Measurements from ENCODE around the gene SNTG2.
"Not testable (repeated sequence)": the region's sequence is repeated elsewhere in the genome, so short reads cannot be mapped to it uniquely, and the experiment has no call there.

Gene SNTG2

DNA sequence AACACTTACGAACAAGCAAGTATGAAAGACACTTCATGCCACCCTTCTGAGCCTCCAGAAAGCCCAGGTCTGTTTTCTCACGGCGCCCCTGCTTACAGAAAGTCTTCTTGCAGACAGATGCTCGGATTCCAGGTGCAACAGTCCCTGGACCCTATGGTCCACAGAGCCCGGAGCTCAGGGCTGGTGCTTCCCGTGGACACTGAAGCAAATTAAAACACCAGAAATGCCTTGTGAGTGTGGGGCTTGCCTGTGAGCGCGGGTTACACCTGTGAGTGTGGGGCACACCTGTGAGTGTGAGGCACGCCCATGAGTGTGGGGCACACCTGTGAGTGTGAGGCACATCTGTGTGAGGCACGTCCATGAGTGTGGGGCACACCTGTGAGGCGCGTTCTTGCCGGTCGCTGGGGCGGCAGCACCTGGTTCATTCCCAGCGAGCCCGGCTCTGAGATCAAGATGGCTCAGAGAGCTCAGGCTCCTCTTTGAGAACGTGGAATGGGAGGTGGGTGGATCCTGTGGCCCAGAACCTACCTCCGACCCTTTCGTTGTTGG is 257.4 kb downstream of the SNTG2 start:
- DNase-seq: no peak

DNA sequence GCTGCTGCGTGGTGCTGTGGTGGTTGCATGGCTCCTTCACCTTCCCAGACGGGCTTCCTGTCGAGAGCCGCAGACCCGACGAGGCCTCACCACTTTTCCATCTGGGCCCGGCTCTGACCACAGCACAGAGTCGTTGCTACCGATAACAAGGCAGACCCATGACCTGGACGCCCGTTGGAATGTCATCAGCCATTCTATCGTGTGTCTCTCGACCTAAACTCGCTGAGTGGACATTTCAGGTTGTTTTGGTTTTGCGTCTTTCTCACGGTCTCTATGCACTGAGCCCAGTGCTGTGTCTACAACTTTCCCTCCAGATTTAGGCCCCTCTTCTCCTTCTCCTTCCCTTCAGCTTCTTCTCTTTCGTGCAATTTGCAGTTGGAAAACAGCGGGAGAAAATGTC is 257.9 kb downstream of the SNTG2 start:
- DNase-seq: no peak

GRCh38 chr2:1209246-1209645 is 258.6 kb downstream of the SNTG2 start:
- DNase-seq: no peak

DNA sequence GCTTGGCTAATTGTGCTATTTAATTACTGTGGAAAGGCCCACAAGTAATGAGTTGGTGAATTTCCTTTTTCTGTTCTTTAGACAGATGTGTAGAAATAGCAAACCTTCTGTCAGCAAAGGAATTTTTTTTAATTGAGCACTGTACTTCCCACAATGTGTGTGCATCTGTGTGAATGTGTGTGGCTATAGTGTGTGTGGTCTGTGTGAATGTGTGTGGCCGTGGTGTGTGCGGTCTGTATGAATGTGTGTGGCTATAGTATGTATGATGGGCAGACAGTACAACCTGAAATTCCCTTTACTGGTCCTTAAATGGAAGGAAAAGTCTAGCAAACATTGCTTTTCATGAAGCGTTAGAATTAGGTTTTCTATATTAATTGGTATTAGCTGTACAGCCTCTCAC is 259.1 kb downstream of the SNTG2 start:
- no peak for DNase-seq

DNA sequence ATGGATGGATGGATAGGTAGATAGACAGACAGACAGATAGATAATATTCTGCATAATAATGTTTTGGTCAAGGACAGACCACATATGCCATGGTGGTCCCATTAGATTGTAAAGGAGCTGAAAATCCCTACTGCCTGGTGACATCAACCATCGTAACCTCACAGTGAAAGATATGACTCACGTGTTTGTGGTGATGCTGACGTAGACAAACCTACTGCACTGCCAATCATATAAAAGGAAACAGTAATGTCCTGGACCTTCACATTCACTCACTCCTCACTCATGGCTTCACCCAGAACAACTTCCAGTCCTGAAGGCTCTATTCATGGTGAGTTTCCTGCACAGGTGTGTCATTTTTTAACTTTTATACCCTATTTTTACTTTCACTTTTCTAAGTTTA is 259.7 kb downstream of the SNTG2 start:
- no peak for DNase-seq

GRCh38 chr2:1219901-1220573 is 269.4 kb downstream of the SNTG2 start:
- DNase-seq: no peak

DNA sequence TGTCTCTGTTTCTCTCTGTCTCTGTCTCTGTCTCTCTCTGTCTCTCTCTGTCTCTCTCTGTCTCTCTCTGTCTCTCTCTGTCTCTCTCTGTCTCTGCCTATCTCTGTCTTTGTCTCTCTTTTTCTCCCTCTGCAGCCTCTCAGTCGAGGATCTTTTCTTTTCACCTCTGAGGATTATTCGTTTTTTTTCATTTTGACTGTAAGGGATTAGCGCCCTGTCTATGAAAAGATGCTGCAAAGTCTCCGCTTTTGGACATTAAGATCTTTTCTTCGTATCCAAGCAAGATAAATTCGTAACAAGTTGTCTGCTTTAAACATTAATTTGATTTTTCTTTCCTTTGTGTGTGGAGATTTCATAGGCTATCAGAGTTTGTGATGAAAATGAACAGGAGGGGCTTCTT is 271.4 kb downstream of the SNTG2 start:
- no peak for DNase-seq

DNA sequence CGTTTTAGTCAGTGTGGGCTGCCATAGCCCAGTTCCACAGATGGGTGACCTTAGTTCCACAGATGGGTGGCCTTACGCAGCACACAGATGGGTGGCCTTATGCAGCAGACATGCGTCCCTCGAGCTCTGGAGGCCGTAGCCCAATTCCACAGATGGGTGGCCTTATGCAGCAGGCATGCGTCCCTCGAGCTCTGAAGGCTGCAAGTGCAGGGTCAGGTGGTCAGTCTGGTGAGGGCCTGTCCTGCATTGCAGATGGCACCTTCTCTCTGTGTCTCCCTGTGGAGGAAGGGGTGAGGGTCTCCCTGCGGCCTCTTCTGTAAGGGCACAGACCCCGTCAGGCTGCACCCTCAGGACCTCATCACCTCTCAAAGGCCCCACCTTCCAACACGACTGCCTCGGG is 273.1 kb downstream of the SNTG2 start:
- no peak for DNase-seq

DNA sequence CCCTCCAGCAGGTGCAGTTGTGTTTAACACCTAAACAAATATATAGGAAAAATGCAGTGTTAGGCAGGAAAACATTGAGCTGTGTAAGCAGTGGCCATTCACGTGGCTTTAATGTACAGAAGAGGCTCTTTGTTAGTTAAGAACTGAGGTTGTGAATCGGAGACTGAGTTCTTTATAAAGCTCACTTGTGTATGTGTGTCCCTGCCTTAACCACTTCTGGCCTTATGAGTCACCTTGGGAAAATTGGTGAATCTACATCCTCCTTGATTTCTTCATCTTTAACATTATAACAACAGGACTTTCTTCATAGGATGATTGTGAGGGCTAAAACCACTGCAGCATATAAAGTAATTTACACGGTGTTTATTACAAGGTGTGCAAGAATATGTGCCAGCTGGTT is 274.3 kb downstream of the SNTG2 start:
- DNase-seq: no peak

DNA sequence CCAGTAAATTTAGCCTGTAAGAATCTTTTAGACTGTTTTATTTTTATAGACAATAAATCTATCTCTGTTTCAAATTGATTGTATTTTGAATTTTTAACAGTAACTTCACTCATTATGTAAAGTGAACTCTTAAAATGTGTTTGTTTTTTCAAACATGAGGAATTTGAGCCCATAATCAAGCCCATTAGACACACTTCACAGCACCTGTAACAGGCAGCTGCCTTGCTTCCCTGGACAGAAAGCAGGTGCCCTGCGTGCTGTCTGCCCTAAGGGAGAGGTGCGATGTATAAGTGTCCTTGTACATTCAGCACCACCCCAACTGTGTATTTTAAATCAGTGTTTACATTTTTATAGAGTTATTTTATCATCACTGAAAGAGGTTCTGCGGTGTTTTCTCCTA is 276.1 kb downstream of the SNTG2 start:
- no peak for DNase-seq

DNA sequence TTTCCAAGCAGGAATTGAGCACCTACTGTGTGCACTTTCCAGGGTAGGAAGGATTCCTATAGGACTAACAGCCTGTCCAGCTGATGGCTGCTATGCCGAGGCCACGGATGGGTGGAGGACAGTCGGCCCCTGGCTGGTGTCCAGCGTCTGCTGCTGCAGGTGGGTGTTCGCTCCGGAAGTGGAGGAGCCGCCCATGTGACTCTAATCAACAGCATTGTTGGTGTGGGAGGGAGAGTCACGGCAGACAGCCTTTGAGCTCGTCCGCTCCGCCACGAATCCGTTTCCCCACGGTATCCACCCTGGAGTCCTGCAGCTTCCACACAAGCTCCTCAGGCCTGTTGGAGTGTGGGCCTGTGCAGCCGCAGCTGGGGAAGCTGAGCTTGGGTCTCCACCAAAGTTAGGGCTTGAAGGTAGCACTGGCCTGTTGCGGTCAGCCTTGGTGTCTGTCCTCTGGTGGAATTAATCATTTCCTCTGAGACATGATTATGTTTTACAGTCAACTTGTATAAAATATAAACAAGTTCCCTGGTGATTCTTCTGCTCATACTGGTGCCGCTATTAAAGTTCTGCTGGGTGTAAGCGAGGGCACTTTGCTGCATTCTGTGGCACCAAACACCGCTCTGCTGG is 276.7 kb downstream of the SNTG2 start:
- DNase-seq: no peak

DNA sequence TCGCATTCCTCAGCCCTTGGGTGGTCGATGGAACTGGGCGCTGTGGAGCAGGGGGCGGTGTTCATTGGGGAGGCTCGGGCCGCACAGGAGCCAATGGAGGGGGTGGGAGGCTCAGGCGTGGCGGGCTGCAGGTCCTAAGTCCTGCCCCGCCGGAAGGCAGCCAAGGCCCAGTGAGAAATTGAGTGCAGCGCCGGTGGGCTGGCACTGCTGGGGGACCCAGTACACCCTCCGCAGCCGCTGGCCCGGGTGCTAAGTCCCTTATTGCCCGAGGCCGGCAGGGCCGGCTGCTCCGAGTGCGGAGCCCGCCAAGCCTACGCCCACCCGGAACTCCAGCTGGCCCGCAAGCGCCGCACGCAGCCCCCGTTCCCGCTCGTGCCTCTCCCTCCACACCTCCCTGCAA is 278.9 kb downstream of the SNTG2 start:
- not testable (repeated sequence) for DNase-seq

DNA sequence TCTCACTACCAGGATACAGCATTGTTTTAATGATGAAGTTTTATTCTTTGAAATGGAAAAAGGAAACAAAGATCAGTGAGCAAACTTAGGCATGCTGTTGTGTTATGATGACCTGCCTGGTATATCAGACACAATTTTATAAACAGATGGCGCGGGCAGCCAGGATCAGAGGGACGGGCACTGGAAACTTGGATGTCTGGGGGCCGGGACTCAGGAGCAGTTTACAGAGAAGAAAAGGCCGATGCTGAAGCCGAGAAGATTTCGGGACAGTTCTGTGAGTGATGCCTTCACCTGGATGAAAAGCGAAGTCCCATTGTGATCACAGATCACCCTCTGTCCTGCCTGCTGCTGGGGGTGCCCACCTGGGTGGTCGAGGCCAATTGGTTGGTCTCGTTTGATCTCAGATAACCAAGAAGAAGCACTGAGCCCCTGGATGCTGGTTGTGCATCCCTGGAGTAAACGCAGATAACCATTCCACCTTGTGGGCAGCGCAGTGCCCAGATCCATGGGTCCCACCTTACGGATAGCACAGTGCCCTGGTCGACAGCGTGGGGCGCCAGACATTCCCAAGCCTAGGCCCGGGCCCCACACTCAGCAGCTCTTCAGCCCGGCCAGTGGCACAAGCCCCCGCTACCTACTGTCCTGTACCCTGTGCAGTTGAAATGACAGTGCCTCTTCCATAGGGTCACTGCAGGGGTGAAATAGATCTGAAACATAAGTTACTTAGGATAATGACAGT is 279.7 kb downstream of the SNTG2 start:
- no peak for DNase-seq

- DNase-seq: no peak
These were observed 280.9 kb downstream of the SNTG2 start for GRCh38 chr2:1231466-1232063.

DNA sequence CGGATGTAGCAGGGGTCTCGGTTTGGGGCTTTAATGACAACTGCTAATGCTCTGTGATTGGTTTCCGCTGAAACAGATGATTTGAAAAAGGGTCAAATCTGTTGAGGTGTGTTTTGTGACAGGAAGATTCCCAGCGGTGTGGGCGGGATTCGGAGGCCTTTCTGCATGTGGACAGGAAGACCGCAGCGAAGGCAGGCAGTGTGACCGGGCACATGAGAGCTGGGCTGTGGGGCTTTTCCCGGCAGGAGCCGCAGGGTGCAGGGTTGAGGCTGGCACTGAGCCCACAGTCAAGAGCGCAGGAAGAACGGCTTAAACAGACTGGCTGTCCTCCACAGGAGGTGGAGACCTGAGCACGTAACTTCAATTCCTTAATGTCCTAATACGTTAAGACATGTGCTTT is 282.6 kb downstream of the SNTG2 start:
- no peak for DNase-seq

GRCh38 chr2:1234731-1235308 is 284.2 kb downstream of the SNTG2 start:
- DNase-seq: no peak

GRCh38 chr2:1235806-1236205 is 285.2 kb downstream of the SNTG2 start:
- no peak for DNase-seq

- DNase-seq: no peak
These were observed 286.0 kb downstream of the SNTG2 start for GRCh38 chr2:1236606-1237005.

- no peak for DNase-seq
These were observed 287.1 kb downstream of the SNTG2 start for GRCh38 chr2:1237783-1238182.

- DNase-seq: no peak
These were observed 288.0 kb downstream of the SNTG2 start for GRCh38 chr2:1238598-1239138.

DNA sequence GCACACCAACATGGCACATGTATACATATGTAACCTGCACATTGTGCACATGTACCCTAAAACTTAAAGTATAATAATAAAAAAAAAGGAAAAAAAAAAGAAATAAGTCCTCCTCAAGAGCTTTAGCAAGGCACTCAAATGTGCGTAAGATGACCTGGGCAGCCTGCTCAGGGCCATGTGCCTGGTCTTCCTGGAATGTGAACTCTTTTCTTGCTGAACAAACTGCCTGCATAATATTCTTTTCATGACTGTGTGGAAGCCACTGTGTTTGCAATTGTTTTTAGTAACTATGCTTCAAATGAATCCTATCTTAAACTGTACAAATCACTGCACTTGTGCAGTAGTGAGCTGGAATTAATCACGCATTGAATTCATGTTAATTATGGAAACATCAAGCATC is 294.5 kb downstream of the SNTG2 start:
- DNase-seq: no peak

DNA sequence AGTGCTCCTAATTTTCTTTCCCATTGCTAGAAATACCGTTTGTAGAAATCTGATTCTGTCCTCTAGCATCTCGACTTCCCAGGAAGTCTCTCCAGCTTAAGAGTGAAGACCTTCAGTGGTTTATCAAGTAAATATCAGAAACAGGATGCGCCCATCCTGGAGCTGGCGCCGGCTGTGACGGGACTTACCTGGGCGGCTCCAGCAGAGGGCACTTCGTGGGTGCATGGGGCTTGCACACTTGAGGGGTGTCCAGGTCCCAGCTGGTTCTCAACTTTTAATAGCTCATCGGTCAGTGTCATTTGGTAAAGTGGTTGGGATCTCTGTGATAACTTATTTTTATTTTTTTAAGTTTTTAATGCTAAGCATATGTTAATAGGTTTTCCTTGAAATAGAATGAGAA is 295.6 kb downstream of the SNTG2 start:
- DNase-seq: no peak

DNA sequence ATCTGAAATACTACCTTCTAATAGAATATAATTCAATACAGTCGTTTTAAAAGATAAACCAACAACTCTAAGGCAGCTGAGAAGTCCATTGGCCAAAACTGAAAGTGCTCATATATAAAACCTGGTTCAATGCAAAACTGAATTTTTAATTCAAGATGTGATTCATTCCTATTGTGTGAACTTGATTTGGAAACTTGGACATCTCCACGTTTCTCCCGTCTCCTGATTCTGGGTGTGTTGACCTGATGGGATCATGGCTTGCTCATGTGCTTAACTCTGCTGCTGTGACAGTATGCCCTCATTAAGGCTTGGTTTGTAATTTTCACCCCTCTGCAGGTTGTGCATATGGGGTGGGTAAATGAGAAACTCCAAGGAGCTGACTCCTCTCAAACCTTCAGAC is 296.3 kb downstream of the SNTG2 start:
- no peak for DNase-seq
